ACHN (cell line): Measurements from ENCODE around the gene JPH4.

Experiments
- DNase-seq: peaks from one replicate; pipeline ENCODE4 v3.0.0-alpha.2; 2015
- in situ Hi-C: cut with HindIII; loops from 2 replicates; pipeline ENCODE4 v1.10.0; 2017; ENCODE audit warnings: low sequenced_read_pairs, low pct_ligation_motif_present, low pct_unique_long_range_greater_than_20kb

Gene JPH4

GRCh38 chr14:23578560-23579310, at the start of gene JPH4:
TSS of gene JPH4 (minus strand) at chr14:23578790. CDS start at chr14:23577453, 1,337 bp downstream.
- no peak for DNase-seq
- in situ Hi-C loops = no loop called here

DNA sequence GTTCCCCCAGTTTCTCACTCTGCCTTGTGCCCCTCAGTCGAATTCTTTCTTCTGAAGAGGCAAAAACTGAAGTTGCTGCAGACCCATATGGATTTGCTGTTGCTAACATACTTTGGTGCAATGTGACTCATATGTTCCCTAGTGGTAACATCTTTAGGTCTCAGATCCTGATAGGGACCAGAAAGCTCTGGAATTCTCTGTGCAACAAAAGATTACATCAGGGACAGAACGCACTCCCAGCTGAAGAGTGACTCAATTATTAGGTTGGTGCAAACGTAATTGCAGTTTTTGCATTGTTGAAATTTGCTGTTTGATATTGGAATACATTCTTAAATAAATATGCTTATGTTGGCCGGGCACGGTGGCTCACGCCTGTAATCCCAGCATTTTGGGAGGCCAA, 49.4 kb upstream of the JPH4 start:
- in situ Hi-C loops = no loop called here
- DNase-seq = no peak

DNA sequence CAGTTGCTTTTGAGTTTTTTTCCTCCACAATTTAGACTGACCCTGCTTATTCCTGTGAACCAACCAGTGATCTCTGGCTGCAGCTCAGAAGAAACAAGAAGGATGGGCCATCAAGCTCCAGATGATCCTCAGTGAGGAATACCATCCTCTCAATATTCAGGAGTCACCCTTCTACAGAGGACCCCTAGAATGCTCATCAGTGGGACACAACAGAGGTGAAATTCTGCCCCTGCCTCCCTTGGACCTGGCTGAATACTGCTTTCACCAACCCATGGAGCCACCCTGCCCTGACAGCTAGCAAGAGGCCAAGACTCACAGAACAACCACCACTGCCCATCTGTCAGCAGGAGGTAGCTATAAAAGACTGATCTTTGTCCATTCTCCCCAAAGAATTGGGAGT, 48.4 kb upstream of the JPH4 start:
- in situ Hi-C loops = no loop called here

DNA sequence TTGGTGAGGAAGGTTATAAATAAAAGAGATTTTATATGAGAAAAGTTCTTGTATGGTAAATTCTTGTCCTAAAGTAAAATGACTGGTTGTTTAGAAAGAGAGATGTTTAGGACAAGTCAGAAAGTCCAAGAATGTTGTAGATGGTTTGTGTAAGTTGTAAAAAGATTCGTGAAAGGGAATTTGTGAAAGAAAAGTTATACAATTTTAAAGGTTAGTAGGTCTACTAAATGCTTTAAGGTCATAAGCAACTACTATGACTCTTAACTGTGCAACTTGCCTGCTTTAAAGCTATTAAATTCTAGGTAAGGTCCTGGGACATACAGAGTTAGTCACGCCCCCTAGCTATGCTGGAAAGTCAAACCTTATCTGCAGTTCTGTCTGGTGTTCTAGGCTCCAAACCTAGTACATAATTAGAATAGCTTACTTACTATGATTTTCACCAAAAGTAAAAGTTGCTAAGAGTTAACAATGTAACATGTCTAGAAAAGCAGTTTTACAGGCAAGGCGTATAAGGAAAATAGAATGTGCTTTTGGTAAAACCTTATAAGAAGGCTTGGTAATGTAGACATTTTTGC, 46.3 kb upstream of the JPH4 start:
- no peak for DNase-seq
- in situ Hi-C loops = no loop called here

More for the DNA sequence above, 48.4 kb upstream of the JPH4 start:
- DNase-seq = no peak

- DNase-seq = no peak
- in situ Hi-C loops = no loop called here
Measured at GRCh38 chr14:23623962-23624361, 45.4 kb upstream of the JPH4 start.

- no peak for DNase-seq
- in situ Hi-C loops = no loop called here
Measured at GRCh38 chr14:23622990-23623389, 44.4 kb upstream of the JPH4 start.

- in situ Hi-C loops = no loop called here
- no peak for DNase-seq
Measured at GRCh38 chr14:23621932-23622730, 43.5 kb upstream of the JPH4 start.

- in situ Hi-C loops = no loop called here
- no peak for DNase-seq
Measured at GRCh38 chr14:23621204-23621931, 42.8 kb upstream of the JPH4 start.

GRCh38 chr14:23620177-23620702, 41.6 kb upstream of the JPH4 start:
- in situ Hi-C loops = no loop called here
- no peak for DNase-seq

DNA sequence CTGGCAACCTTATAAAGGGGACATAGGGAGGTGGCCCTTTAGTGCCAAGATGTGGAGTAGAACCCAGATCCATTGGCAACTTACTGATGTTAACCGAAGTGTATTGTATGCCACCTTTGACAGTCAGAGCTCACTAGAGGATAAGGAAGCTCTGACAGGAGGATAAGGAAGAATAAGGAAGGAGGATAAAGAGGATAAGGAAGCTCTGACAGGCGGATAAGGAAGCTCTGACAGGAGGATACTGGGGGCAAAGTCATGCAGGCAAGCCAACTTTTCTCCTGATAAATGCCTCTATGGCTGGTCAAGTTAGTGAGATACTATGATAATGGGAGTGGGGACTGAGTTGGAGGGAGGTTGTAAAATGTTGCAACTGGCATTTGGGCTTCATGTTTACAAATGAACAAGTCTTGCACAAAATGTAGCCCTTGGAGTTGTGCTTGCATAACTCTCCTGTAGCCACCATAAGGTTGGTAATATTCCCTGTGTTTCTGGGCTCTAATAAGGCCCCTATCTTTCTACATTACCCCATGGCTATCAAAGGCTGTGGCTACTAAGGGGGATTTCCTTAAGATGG, 39.9 kb upstream of the JPH4 start:
- in situ Hi-C loops = no loop called here

DNA sequence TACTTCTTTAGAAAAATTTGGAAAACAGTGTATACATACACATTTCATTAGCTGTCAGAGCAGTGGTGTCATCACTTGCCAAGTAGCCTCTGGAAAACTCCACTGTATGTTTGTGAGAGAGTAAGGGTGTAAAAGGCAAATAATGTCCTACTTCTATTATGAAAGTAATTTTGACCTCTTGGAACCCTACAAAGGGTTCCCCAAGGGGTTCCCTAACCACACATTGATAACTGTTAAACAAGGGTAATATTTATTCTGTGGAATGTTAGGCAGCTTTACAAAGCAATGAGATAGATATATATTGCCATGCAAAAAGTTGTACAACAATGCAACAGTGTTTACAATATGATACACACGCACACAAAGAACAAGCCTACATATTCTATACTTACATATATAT, 38.9 kb upstream of the JPH4 start:
- in situ Hi-C loops = no loop called here
- DNase-seq = no peak

More for the DNA sequence above, 39.9 kb upstream of the JPH4 start:
- no peak for DNase-seq

DNA sequence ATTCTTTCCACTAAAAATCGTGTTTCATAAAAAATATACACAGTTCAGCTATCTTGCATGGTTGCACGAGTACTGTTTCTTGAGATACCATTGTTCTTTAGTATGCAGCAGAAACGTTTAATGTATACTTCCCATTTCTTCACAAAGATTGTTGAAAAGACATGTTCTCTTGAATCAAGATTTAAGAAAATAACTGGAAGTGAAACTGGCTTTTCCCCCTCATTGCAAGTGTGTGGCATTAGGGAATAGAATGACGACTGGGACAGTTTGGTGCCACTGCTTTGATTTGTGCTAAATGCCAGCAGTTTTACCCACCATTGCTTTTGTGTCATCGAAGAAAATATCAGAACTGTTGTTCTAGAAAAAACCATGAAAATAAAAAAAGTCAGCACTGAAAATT, 37.3 kb upstream of the JPH4 start:
- no peak for DNase-seq
- in situ Hi-C loops = no loop called here

GRCh38 chr14:23614395-23614828, 35.8 kb upstream of the JPH4 start:
- in situ Hi-C loops = no loop called here
- DNase-seq = no peak

DNA sequence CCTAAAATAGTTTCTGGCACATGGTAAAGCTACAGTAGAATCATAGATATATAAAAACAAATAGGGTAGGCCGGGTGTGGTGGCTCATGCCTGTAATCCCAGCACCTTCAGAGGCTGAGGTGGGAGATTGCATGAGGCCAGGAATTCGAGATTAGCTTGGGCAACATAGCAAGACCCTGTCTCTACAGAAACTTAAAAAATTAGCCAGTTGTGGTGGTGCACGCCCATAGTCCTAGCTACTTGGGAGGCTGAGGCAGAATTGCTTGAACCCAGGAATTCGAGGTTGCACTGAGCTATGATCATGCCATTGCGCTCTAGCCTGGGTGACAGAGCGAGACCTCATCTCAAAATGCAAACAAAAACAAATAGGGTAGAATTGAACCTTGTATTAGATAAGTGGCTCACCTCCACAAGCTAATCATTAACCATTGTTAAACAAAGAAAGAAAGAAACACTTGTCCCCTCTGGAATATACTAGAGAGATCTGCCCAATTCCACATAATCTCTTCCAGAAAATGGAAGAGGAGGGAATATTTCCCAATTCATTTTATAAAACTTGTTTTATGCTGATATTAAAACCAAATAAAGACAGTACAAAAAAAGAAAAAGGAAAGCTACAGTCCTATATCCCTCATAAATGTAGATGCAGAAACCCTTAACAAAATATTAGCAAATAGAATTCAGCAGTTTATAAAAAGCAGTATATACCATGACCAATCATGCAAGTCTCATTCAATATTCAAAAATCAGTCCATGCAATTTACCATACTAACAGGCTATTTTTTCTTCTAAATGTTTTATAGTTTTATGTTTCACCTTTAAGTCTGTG, 34.9 kb upstream of the JPH4 start:
- in situ Hi-C loops = no loop called here
- DNase-seq = no peak

DNA sequence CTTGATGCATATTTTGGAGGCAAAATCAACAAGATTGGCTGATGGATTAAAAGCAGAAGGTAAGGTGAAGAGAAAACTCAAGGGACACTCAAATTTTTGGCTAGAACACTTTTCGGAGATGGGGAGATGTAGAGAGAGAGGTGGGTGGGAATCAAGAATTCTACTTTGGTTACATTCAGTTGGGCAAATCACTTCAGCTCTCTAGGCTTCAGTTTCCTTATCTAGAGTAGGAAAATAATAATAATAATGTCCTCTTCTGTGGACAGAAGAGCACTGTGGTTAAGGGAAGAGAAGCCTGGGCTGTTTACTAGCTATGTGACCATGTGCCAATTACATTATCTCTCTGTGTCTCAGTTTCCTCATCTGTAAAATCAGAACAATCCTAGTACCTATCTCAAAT, 34.2 kb upstream of the JPH4 start:
- in situ Hi-C loops = no loop called here
- DNase-seq = no peak

DNA sequence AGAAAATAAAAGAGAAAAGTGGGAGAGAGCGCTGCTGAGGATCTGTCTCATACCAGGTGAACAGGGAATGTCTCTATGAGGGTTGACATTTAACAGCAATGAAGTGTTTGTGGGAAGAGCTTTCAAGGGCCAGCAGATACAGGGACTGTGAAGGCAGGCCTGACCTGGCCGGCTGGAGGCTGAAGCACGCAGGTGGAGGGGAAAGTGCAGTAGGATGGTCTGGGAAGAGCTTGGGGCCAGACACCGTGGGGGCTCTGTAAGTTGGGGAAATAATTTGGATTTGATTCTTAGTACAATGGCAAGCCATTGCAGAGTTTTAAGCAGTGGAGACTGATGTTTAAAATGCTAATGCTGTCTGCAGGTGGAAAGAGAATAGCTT, 33.8 kb upstream of the JPH4 start:
- in situ Hi-C loops = no loop called here
- DNase-seq = no peak

DNA sequence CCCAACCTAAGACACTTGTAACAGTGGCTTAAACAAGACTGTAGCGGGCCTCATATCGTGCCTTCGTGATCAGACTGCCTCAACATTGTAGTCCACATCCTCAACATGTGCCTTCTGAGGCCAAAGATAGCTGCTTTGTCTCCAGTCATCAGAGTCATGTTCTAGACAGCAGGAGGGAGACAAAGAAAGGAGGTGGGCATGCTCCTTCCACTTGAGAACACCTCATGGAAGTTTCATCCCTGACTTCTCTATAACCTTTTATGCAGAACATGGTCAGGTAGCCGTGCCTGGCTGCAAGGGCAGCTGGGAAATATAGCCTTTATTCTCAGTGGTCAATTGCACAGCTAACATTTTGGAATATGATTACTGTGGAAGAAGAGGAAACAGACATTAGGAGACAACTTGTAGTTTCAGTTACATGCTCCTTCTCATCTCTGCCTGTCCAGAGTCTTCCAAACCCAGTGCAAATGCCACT, 32.3 kb upstream of the JPH4 start:
- DNase-seq = no peak
- in situ Hi-C loops = no loop called here
